Fibroblast of skin of back (primary cell): ENCODE data around the gene SETBP1.
A peak's percentile ranks its signal among the peaks of the same experiment; 100 is the strongest.

ENCODE experiments used
- DNase-seq: peaks from one replicate; pipeline ENCODE4 v3.0.0-alpha.2; 2013

SETBP1 gene

GRCh38 chr18:45039376-45039775 is 358.7 kb downstream of the SETBP1 start:
- DNase-seq: peak; percentile 61

- no peak for DNase-seq
Measured at GRCh38 chr18:45040879-45041278, 360.2 kb downstream of the SETBP1 start.

GRCh38 chr18:45044787-45045186 is 364.1 kb downstream of the SETBP1 start:
- no peak for DNase-seq

GRCh38 chr18:45046228-45046627 is 365.5 kb downstream of the SETBP1 start:
- no peak for DNase-seq

- DNase-seq: no peak
Measured at GRCh38 chr18:45046961-45047360, 366.3 kb downstream of the SETBP1 start.

GRCh38 chr18:45049578-45050319 is 369.1 kb downstream of the SETBP1 start:
- DNase-seq: no peak

GRCh38 chr18:45050712-45051601 is 370.3 kb downstream of the SETBP1 start:
- peak; percentile 91 for DNase-seq

- DNase-seq: no peak
Measured at GRCh38 chr18:45054636-45055035, 373.9 kb downstream of the SETBP1 start.

- DNase-seq: no peak
Measured at GRCh38 chr18:45055811-45056210, 375.1 kb downstream of the SETBP1 start.

- no peak for DNase-seq
Measured at GRCh38 chr18:45056926-45057325, 376.2 kb downstream of the SETBP1 start.

- no peak for DNase-seq
Measured at GRCh38 chr18:45057955-45058600, 377.4 kb downstream of the SETBP1 start.

- DNase-seq: peak; percentile 83
Measured at GRCh38 chr18:45059695-45060094, 379.0 kb downstream of the SETBP1 start.

GRCh38 chr18:45060102-45060501 is 379.4 kb downstream of the SETBP1 start:
- DNase-seq: no peak

GRCh38 chr18:45061359-45061758 is 380.7 kb downstream of the SETBP1 start:
- DNase-seq: no peak

GRCh38 chr18:45063246-45064038 is 382.8 kb downstream of the SETBP1 start:
- DNase-seq: no peak

GRCh38 chr18:45066210-45066609 is 385.5 kb downstream of the SETBP1 start:
- no peak for DNase-seq

- DNase-seq: no peak
Measured at GRCh38 chr18:45066886-45067285, 386.2 kb downstream of the SETBP1 start.

GRCh38 chr18:45068400-45069094 is 387.9 kb downstream of the SETBP1 start:
- DNase-seq: no peak

- no peak for DNase-seq
Measured at GRCh38 chr18:45069546-45069945, 388.9 kb downstream of the SETBP1 start.

- DNase-seq: peak; percentile 34
Measured at GRCh38 chr18:45071956-45072355, 391.3 kb downstream of the SETBP1 start.

- no peak for DNase-seq
Measured at GRCh38 chr18:45073556-45073955, 392.9 kb downstream of the SETBP1 start.
